ENCODE data around the gene SRPRB. TPM values are rescaled to one million over a fixed set of nuclear protein-coding genes. Genes with fewer than 3 reads are reported as not detected.

The SRPRB gene
- total and polyA plus RNA-seq, 9 of the 15 experiments (the other 6 are each of a cell fraction or from before 2014, with no cell fraction given): 29.5 to 66.0 (median 41.4) TPM

DNA sequence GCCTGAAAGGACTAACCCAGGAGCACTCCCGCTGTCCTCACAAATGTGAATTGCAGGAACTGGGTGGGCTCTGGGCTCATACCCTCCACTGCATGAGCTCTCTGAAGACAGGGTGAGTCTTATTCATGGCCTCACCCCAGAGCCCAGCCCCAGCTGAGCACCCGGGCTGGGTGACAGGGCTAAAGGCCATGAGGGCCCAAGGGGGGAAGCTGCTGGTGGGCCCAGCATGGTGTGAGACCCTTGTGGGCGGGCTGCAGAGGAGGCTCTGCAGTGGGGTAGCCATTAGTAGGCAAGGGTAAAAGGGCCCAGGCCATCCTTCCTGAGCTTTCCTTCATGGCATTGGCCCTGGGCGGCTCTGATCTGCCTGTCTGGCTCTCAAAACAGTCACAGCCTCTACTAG is 30.3 kb downstream of the SRPRB start:
- no peaks in the 10 kb centered on the region for H3K27me3 ChIP-seq (ENCODE audit: control insufficient read depth in 2 of 2, insufficient read depth in 2 of 2, low read length in 2 of 2)
- ChIA-PET CTCF (ENCODE audit: low intra/inter-chr PET ratio) (no interaction called here), POLR2A (no interaction called here)
- DNase-seq (ENCODE audit: extremely low read depth in 1 of 4, low spot score in 3 of 4) (no peak), ATAC-seq (no peak), FAIRE-seq (no peak)
- H3K4me1 ChIP-seq (replicated peaks in 1 of 2; ENCODE audit: control insufficient read depth in 2 of 2, insufficient read depth in 2 of 2, low read length in 2 of 2): peaks cover 0 to 5% of the 10 kb centered on the region in 2 experiments; a peak in 1 of 5 replicates
- TF ChIP-seq, protein P1, sequence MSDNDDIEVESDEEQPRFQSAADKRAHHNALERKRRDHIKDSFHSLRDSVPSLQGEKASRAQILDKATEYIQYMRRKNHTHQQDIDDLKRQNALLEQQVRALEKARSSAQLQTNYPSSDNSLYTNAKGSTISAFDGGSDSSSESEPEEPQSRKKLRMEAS (CRISPR knock-in tag; IDR thresholded peaks at IDR 0.05): no peak
- TF ChIP-seq PHF8 (IDR thresholded peaks at IDR 0.05; ENCODE audit: borderline replicate concordance, low read length) (no peak), FOXJ3 (CRISPR knock-in tag; IDR thresholded peaks at IDR 0.05) (no peak), ZNF282 (CRISPR knock-in tag; IDR thresholded peaks at IDR 0.05) (no peak), L3MBTL2 (IDR thresholded peaks at IDR 0.05) (no peak), ZC3H4 (CRISPR knock-in tag; IDR thresholded peaks at IDR 0.05; ENCODE audit: borderline replicate concordance) (no peak), POLR3A (IDR thresholded peaks at IDR 0.05; ENCODE audit: borderline replicate concordance, extremely low read depth, insufficient read depth, insufficient read length) (no peak), ZNF184 (CRISPR knock-in tag; IDR thresholded peaks at IDR 0.05) (no peak), RBFOX2 (IDR thresholded peaks at IDR 0.05; ENCODE audit: low read depth, low read length) (no peak), SMARCB1 (IDR thresholded peaks at IDR 0.05; ENCODE audit: insufficient read length, low read depth) (no peak), POLR2AphosphoS5 (IDR thresholded peaks at IDR 0.05; ENCODE audit: control insufficient read depth, insufficient read depth, low read depth, low read length) (no peak), SIRT6 (IDR thresholded peaks at IDR 0.05; ENCODE audit: low read depth, low read length) (no peak), ZNF146 (CRISPR knock-in tag; IDR thresholded peaks at IDR 0.05; ENCODE audit: unreplicated experiment) (no peak), ZNF174 (CRISPR knock-in tag; IDR thresholded peaks at IDR 0.05) (no peak), FIP1L1 (IDR thresholded peaks at IDR 0.05; ENCODE audit: low read depth, low read length, poor library complexity, severe bottlenecking) (no peak)
- TF ChIP-seq, protein P2, sequence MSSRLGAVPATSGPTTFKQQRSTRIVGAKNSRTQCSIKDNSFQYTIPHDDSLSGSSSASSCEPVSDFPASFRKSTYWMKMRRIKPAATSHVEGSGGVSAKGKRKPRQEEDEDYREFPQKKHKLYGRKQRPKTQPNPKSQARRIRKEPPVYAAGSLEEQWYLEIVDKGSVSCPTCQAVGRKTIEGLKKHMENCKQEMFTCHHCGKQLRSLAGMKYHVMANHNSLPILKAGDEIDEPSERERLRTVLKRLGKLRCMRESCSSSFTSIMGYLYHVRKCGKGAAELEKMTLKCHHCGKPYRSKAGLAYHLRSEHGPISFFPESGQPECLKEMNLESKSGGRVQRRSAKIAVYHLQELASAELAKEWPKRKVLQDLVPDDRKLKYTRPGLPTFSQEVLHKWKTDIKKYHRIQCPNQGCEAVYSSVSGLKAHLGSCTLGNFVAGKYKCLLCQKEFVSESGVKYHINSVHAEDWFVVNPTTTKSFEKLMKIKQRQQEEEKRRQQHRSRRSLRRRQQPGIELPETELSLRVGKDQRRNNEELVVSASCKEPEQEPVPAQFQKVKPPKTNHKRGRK (tag; IDR thresholded peaks at IDR 0.05): no peak
- TF ChIP-seq, protein P3, sequence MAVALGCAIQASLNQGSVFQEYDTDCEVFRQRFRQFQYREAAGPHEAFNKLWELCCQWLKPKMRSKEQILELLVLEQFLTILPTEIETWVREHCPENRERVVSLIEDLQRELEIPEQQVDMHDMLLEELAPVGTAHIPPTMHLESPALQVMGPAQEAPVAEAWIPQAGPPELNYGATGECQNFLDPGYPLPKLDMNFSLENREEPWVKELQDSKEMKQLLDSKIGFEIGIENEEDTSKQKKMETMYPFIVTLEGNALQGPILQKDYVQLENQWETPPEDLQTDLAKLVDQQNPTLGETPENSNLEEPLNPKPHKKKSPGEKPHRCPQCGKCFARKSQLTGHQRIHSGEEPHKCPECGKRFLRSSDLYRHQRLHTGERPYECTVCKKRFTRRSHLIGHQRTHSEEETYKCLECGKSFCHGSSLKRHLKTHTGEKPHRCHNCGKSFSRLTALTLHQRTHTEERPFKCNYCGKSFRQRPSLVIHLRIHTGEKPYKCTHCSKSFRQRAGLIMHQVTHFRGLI (CRISPR knock-in tag; IDR thresholded peaks at IDR 0.05): no peak
- no TSS peak for BruUV-seq (replicated peaks)
- no peak overlapping the region for H3K4me3 ChIP-seq
- no peaks in the 10 kb centered on the region for H3K36me3 ChIP-seq (ENCODE audit: control insufficient read depth, insufficient read depth, low read length)
- intact Hi-C loops (cut with micrococcal nuclease): no loop called here
- H3K9me3 ChIP-seq (replicated peaks; ENCODE audit: control insufficient read depth, insufficient read depth, low read depth, low read length): no peaks in the 10 kb centered on the region
- no peak overlapping the region for H2AFZ ChIP-seq (ENCODE audit: low read depth, low read length)
- no peak overlapping the region for H3K9ac ChIP-seq (ENCODE audit: insufficient read depth in 1 of 2, low read depth in 2 of 2, low read length in 2 of 2)
- H4K20me1 ChIP-seq (replicated peaks; ENCODE audit: control insufficient read depth, insufficient read depth, low read length): no peaks in the 10 kb centered on the region
- no peaks in the 10 kb centered on the region for H3K9me1 ChIP-seq (ENCODE audit: control insufficient read depth, insufficient read depth, low read length)
- no peak overlapping the region for H3K4me2 ChIP-seq (ENCODE audit: insufficient read depth, low read length)
- H3K27ac ChIP-seq (ENCODE audit: extremely low read depth, low read depth, low read length): no peak overlapping the region
- in situ Hi-C loops (cut with MboI): no loop called here
- no peaks in the 10 kb centered on the region for H3K79me2 ChIP-seq (ENCODE audit: control insufficient read depth, insufficient read depth, low read length)
- WGBS (ENCODE audit: insufficient coverage, low coverage, missing lambda C conversion rate): 69% methylated on average over 4 of the region's 4 CpGs
